ENCODE results near the gene P4HTM.

Gene P4HTM

GRCh38 chr3:48989126-48989795 lies 780 bp upstream of the P4HTM start:
- Histone ChIP-seq H3K27ac (ENCODE audit: low read length) (peak overlapping the region; percentile 51), H3K9me3 (ENCODE audit: control insufficient read depth, low read depth, low read length) (no peaks in the 10 kb centered on the region), H3K27me3 (ENCODE audit: control insufficient read depth, insufficient read depth, low read length) (no peaks in the 10 kb centered on the region), H3K4me1 (ENCODE audit: control insufficient read depth, low read depth, low read length) (peaks cover 13% of the 10 kb centered on the region), H3K4me3 (ENCODE audit: low read length) (peak overlapping the region; percentile 92), H3K36me3 (ENCODE audit: control insufficient read depth, low read depth, low read length) (peaks cover 21% of the 10 kb centered on the region), H3K9ac (ENCODE audit: low read length) (peak overlapping the region; percentile 77)

GRCh38 chr3:48990636-48991469 lies 812 bp downstream of the P4HTM start:
- Histone ChIP-seq H3K4me1 (ENCODE audit: control insufficient read depth, low read depth, low read length) (peaks cover 13% of the 10 kb centered on the region), H3K36me3 (ENCODE audit: control insufficient read depth, low read depth, low read length) (peaks cover 10% of the 10 kb centered on the region), H3K27ac (ENCODE audit: low read length) (peak overlapping the region; percentile 4), H3K4me3 (ENCODE audit: low read length) (peak overlapping the region; percentile 92), H3K9me3 (ENCODE audit: control insufficient read depth, low read depth, low read length) (no peaks in the 10 kb centered on the region), H3K27me3 (ENCODE audit: control insufficient read depth, insufficient read depth, low read length) (no peaks in the 10 kb centered on the region), H3K9ac (ENCODE audit: low read length) (peak overlapping the region; percentile 77)

GRCh38 chr3:48991851-48992545 lies 2.0 kb downstream of the P4HTM start:
- Histone ChIP-seq H3K27ac (ENCODE audit: low read length) (no peak overlapping the region), H3K9ac (ENCODE audit: low read length) (no peak overlapping the region), H3K4me3 (ENCODE audit: low read length) (peak overlapping the region; percentile 92), H3K27me3 (ENCODE audit: control insufficient read depth, insufficient read depth, low read length) (no peaks in the 10 kb centered on the region), H3K9me3 (ENCODE audit: control insufficient read depth, low read depth, low read length) (no peaks in the 10 kb centered on the region), H3K4me1 (ENCODE audit: control insufficient read depth, low read depth, low read length) (peaks cover 13% of the 10 kb centered on the region), H3K36me3 (ENCODE audit: control insufficient read depth, low read depth, low read length) (no peaks in the 10 kb centered on the region)

- peaks cover 13% of the 10 kb centered on the region for H3K4me1 ChIP-seq (ENCODE audit: control insufficient read depth, low read depth, low read length)
- no peaks in the 10 kb centered on the region for H3K36me3 ChIP-seq (ENCODE audit: control insufficient read depth, low read depth, low read length)
- no peaks in the 10 kb centered on the region for H3K27me3 ChIP-seq (ENCODE audit: control insufficient read depth, insufficient read depth, low read length)
These were observed 3.8 kb downstream of the P4HTM start for GRCh38 chr3:48993834-48994233.

DNA sequence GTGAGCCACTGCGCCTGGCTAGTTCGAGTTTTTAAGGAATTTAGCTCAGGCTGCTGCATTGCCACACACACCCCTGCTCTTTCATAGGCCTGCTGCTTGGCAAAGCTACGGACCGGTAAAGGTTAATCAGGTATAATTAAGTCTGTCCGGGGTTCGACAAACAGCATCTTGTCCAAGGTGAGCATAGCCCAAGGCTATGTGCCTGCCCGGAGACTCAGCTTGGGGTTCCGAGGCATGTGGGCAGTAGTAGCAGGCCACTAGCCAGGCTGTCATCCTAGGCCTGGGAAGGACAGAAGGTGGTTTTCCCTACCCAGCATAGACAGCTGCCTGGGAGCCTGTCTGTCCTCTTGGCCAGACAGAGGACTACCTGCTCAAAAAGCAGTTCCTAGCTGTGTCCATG lies 6.6 kb downstream of the P4HTM start:
- peaks cover 4% of the 10 kb centered on the region for H3K4me1 ChIP-seq (ENCODE audit: control insufficient read depth, low read depth, low read length)
- no peaks in the 10 kb centered on the region for H3K36me3 ChIP-seq (ENCODE audit: control insufficient read depth, low read depth, low read length)
- H3K9ac ChIP-seq (ENCODE audit: low read length) = no peak overlapping the region
- no peaks in the 10 kb centered on the region for H3K27me3 ChIP-seq (ENCODE audit: control insufficient read depth, insufficient read depth, low read length)
- no peak overlapping the region for H3K4me3 ChIP-seq (ENCODE audit: low read length)
- H3K27ac ChIP-seq (ENCODE audit: low read length) = no peak overlapping the region
- H3K9me3 ChIP-seq (ENCODE audit: control insufficient read depth, low read depth, low read length) = no peaks in the 10 kb centered on the region

More at GRCh38 chr3:48993834-48994233, 3.8 kb downstream of the P4HTM start:
- H3K9ac ChIP-seq (ENCODE audit: low read length) = no peak overlapping the region
- H3K27ac ChIP-seq (ENCODE audit: low read length) = no peak overlapping the region
- no peak overlapping the region for H3K4me3 ChIP-seq (ENCODE audit: low read length)
- no peaks in the 10 kb centered on the region for H3K9me3 ChIP-seq (ENCODE audit: control insufficient read depth, low read depth, low read length)

DNA sequence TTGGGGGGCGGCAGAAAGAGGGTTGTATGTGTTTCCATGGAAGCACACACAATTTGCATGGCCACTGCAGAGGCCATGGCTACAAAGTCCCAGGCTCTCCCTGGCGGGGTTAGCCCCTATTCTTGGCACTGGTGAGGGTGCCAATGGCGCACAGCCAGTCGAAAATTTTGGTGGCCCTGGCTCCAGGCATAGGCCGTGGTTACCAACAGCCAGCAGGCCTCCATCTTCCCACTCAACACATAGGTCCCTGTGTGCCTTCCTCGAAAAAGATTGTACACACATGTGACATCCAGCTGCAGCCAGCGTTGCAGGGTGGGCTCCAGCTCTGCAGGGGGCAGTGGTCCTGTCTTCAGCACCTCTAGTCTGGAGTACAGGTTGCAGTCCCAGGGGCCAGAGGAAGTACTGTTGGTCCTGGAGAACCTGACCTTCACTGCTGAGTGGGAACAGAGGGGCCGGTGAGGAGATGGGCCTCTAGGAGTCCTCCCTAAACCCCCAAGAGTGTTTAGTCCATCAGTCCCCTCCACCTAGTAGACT lies 7.1 kb downstream of the P4HTM start:
- Histone ChIP-seq H3K4me3 (ENCODE audit: low read length) (no peak overlapping the region), H3K36me3 (ENCODE audit: control insufficient read depth, low read depth, low read length) (no peaks in the 10 kb centered on the region), H3K9ac (ENCODE audit: low read length) (no peak overlapping the region), H3K4me1 (ENCODE audit: control insufficient read depth, low read depth, low read length) (peaks cover 3% of the 10 kb centered on the region), H3K27me3 (ENCODE audit: control insufficient read depth, insufficient read depth, low read length) (no peaks in the 10 kb centered on the region), H3K27ac (ENCODE audit: low read length) (no peak overlapping the region), H3K9me3 (ENCODE audit: control insufficient read depth, low read depth, low read length) (no peaks in the 10 kb centered on the region)

DNA sequence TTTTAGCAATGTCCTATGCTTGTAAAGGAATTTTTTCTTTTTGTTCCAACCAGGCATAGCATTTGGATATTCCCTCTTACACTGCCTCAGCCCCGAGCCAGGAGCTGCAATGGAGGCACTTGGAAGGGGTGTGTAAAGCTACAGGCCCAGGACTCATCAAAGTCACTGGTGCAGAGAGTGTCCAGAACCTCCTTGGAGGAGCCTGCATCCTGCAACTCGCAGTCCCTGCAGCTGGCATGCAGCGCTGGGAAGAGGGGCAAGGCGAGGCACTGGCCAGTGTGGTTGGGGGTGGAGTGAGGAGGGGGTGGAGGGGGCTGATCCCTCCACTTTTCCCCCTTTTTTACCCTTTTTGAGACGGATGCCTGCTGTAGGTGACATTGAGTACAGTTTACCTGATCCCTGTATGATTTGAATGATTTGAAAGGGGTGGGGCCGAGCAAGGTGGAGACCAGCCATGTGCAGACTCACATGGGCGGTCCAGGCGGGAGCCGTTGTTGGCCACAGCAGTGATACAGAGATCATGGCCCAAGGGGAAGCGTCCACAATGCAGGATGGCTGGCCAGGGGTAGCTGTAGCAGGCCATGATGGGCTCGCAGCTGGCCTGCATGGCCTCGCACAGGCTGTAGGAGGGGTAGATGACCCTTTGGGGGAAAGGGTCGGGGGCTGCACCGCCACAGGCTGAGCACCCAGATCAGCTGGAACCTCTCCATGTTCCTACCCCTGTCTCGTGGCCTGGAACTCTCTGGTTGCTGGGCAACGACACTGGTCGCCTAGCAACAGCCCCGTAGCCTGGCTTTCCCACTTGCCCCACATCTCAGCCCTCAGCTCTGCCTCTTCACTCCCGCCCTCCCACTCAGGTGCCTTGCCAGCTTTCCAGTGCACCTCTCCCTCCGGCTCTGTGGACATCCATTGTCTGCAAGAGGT lies 7.9 kb downstream of the P4HTM start:
- Histone ChIP-seq H3K9me3 (ENCODE audit: control insufficient read depth, low read depth, low read length) (no peaks in the 10 kb centered on the region), H3K9ac (ENCODE audit: low read length) (no peak overlapping the region), H3K36me3 (ENCODE audit: control insufficient read depth, low read depth, low read length) (no peaks in the 10 kb centered on the region), H3K4me3 (ENCODE audit: low read length) (no peak overlapping the region), H3K4me1 (ENCODE audit: control insufficient read depth, low read depth, low read length) (peaks cover 3% of the 10 kb centered on the region), H3K27ac (ENCODE audit: low read length) (no peak overlapping the region), H3K27me3 (ENCODE audit: control insufficient read depth, insufficient read depth, low read length) (no peaks in the 10 kb centered on the region)

GRCh38 chr3:48999085-48999858 lies 9.2 kb downstream of the P4HTM start:
- H3K9ac ChIP-seq (ENCODE audit: low read length) = no peak overlapping the region
- H3K36me3 ChIP-seq (ENCODE audit: control insufficient read depth, low read depth, low read length) = no peaks in the 10 kb centered on the region
- no peak overlapping the region for H3K27ac ChIP-seq (ENCODE audit: low read length)
- H3K4me3 ChIP-seq (ENCODE audit: low read length) = no peak overlapping the region
- no peaks in the 10 kb centered on the region for H3K27me3 ChIP-seq (ENCODE audit: control insufficient read depth, insufficient read depth, low read length)
- H3K4me1 ChIP-seq (ENCODE audit: control insufficient read depth, low read depth, low read length) = peaks cover 3% of the 10 kb centered on the region
- no peaks in the 10 kb centered on the region for H3K9me3 ChIP-seq (ENCODE audit: control insufficient read depth, low read depth, low read length)

DNA sequence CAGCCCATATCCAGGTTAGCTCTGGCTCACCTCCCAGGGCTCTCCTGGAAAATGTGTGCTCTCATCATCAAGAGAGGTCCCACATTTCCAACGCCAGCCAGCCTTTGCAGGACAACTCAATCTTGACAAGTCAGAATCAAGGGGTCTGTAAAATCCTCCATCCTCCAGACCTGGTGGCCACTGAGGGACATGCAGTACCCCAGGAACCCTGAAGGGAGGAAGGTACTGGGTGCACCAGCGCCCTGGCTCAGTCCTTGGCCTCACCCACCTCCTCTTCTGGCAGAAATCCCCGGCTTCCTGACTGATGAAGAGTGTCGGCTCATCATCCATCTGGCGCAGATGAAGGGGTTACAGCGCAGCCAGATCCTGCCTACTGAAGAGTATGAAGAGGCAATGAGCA lies 11.1 kb downstream of the P4HTM start:
- no peaks in the 10 kb centered on the region for H3K36me3 ChIP-seq (ENCODE audit: control insufficient read depth, low read depth, low read length)
- H3K27ac ChIP-seq (ENCODE audit: low read length) = no peak overlapping the region
- peaks cover 3% of the 10 kb centered on the region for H3K4me1 ChIP-seq (ENCODE audit: control insufficient read depth, low read depth, low read length)
- no peak overlapping the region for H3K9ac ChIP-seq (ENCODE audit: low read length)
- H3K9me3 ChIP-seq (ENCODE audit: control insufficient read depth, low read depth, low read length) = no peaks in the 10 kb centered on the region
- H3K4me3 ChIP-seq (ENCODE audit: low read length) = no peak overlapping the region
- no peaks in the 10 kb centered on the region for H3K27me3 ChIP-seq (ENCODE audit: control insufficient read depth, insufficient read depth, low read length)

Data from iPS-18a (cell line).